ENCODE measurements around the gene NMNAT3.

Gene NMNAT3

GRCh38 chr3:139559541-139559940, 118.2 kb downstream of the NMNAT3 start:
- TF ChIP-seq EZH2phosphoT487 (conservative IDR thresholded peaks at IDR 0.05; ENCODE audit: low read length) = no peak
- TF ChIP-seq CTCF (IDR thresholded peaks at IDR 0.05; ENCODE audit: insufficient read depth, low read length, poor library complexity, severe bottlenecking) = no peak
- H4K20me1 ChIP-seq (ENCODE audit: low read depth, low read length) = no peaks in the 10 kb centered on the region

GRCh38 chr3:139558351-139559266, 119.2 kb downstream of the NMNAT3 start:
- Histone ChIP-seq H3K9me2 (replicated peaks; ENCODE audit: insufficient read depth, low read length) (no peaks in the 10 kb centered on the region), H3K9ac (ENCODE audit: low read length) (no peak overlapping the region), H3K36me3 (ENCODE audit: low read length) (no peaks in the 10 kb centered on the region), H3K4me3 (ENCODE audit: insufficient read depth, low read length, poor library complexity, severe bottlenecking) (no peak overlapping the region), H2AFZ (ENCODE audit: low read depth, low read length, severe bottlenecking) (no peak overlapping the region), H3K4me2 (ENCODE audit: low read depth, low read length, poor library complexity, severe bottlenecking) (no peak overlapping the region), H3K27ac (ENCODE audit: low read depth, low read length) (no peak overlapping the region), H3K9me3 (ENCODE audit: insufficient read depth, low read length) (no peaks in the 10 kb centered on the region), H3K79me2 (ENCODE audit: insufficient read depth, low read length) (no peaks in the 10 kb centered on the region), H4K20me1 (ENCODE audit: low read depth, low read length) (no peaks in the 10 kb centered on the region), H3K27me3 (ENCODE audit: low read length) (no peaks in the 10 kb centered on the region), H3F3A (ENCODE audit: insufficient read depth) (no peaks in the 10 kb centered on the region)
- TF ChIP-seq CTCF (IDR thresholded peaks at IDR 0.05; ENCODE audit: insufficient read depth, low read length, poor library complexity, severe bottlenecking) (no peak), EZH2phosphoT487 (conservative IDR thresholded peaks at IDR 0.05; ENCODE audit: low read length) (no peak)

More at GRCh38 chr3:139559541-139559940, 118.2 kb downstream of the NMNAT3 start:
- H3F3A ChIP-seq (ENCODE audit: insufficient read depth) = no peaks in the 10 kb centered on the region
- H3K4me2 ChIP-seq (ENCODE audit: low read depth, low read length, poor library complexity, severe bottlenecking) = no peak overlapping the region
- H3K9ac ChIP-seq (ENCODE audit: low read length) = no peak overlapping the region
- no peak overlapping the region for H2AFZ ChIP-seq (ENCODE audit: low read depth, low read length, severe bottlenecking)
- no peak overlapping the region for H3K27ac ChIP-seq (ENCODE audit: low read depth, low read length)
- H3K9me3 ChIP-seq (ENCODE audit: insufficient read depth, low read length) = no peaks in the 10 kb centered on the region
- H3K9me2 ChIP-seq (replicated peaks; ENCODE audit: insufficient read depth, low read length) = no peaks in the 10 kb centered on the region
- H3K4me3 ChIP-seq (ENCODE audit: insufficient read depth, low read length, poor library complexity, severe bottlenecking) = no peak overlapping the region
- H3K36me3 ChIP-seq (ENCODE audit: low read length) = no peaks in the 10 kb centered on the region
- H3K79me2 ChIP-seq (ENCODE audit: insufficient read depth, low read length) = no peaks in the 10 kb centered on the region
- no peaks in the 10 kb centered on the region for H3K27me3 ChIP-seq (ENCODE audit: low read length)

- no peaks in the 10 kb centered on the region for H3K9me2 ChIP-seq (replicated peaks; ENCODE audit: insufficient read depth, low read length)
- no peaks in the 10 kb centered on the region for H3F3A ChIP-seq (ENCODE audit: insufficient read depth)
- H3K9me3 ChIP-seq (ENCODE audit: insufficient read depth, low read length) = no peaks in the 10 kb centered on the region
- no peak overlapping the region for H3K4me2 ChIP-seq (ENCODE audit: low read depth, low read length, poor library complexity, severe bottlenecking)
- H2AFZ ChIP-seq (ENCODE audit: low read depth, low read length, severe bottlenecking) = no peak overlapping the region
- TF ChIP-seq CTCF (IDR thresholded peaks at IDR 0.05; ENCODE audit: insufficient read depth, low read length, poor library complexity, severe bottlenecking) (no peak), EZH2phosphoT487 (conservative IDR thresholded peaks at IDR 0.05; ENCODE audit: low read length) (no peak)
- no peaks in the 10 kb centered on the region for H3K27me3 ChIP-seq (ENCODE audit: low read length)
- no peaks in the 10 kb centered on the region for H3K36me3 ChIP-seq (ENCODE audit: low read length)
- H4K20me1 ChIP-seq (ENCODE audit: low read depth, low read length) = no peaks in the 10 kb centered on the region
- no peak overlapping the region for H3K4me3 ChIP-seq (ENCODE audit: insufficient read depth, low read length, poor library complexity, severe bottlenecking)
- H3K9ac ChIP-seq (ENCODE audit: low read length) = no peak overlapping the region
- no peaks in the 10 kb centered on the region for H3K79me2 ChIP-seq (ENCODE audit: insufficient read depth, low read length)
- H3K27ac ChIP-seq (ENCODE audit: low read depth, low read length) = no peak overlapping the region
Measured at GRCh38 chr3:139557041-139557440, 120.7 kb downstream of the NMNAT3 start.

All from SU-DHL-6 (cell line).